ENCODE data around the gene DOK5. TPM values are rescaled to one million over a fixed set of nuclear protein-coding genes. Genes with fewer than 3 reads are reported as not detected.

The DOK5 gene
- total and polyA plus RNA-seq, 2 experiments from 2014 or later, result 5.0 to 6.9 TPM

DNA sequence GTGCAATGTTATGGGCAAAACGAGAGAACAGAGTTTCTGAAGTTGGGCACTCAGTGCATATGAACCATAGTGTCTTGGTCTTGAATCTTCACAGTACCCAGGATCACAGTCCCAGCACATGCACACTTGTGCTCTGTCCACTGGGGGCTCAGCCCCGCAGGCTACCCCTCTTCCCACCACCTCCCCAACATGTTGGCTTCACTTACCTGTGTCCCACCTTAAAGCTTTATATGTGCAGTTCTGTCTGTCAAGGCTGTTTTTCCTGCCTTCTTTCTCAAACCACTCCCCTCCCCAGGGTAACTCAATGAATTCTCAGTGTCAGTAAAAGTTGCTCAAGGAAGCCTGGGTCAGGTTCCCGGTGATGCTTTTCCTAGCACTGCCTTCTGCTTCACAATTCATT, 129.9 kb downstream of the DOK5 start (continued):
- TF ChIP-seq, protein P1, sequence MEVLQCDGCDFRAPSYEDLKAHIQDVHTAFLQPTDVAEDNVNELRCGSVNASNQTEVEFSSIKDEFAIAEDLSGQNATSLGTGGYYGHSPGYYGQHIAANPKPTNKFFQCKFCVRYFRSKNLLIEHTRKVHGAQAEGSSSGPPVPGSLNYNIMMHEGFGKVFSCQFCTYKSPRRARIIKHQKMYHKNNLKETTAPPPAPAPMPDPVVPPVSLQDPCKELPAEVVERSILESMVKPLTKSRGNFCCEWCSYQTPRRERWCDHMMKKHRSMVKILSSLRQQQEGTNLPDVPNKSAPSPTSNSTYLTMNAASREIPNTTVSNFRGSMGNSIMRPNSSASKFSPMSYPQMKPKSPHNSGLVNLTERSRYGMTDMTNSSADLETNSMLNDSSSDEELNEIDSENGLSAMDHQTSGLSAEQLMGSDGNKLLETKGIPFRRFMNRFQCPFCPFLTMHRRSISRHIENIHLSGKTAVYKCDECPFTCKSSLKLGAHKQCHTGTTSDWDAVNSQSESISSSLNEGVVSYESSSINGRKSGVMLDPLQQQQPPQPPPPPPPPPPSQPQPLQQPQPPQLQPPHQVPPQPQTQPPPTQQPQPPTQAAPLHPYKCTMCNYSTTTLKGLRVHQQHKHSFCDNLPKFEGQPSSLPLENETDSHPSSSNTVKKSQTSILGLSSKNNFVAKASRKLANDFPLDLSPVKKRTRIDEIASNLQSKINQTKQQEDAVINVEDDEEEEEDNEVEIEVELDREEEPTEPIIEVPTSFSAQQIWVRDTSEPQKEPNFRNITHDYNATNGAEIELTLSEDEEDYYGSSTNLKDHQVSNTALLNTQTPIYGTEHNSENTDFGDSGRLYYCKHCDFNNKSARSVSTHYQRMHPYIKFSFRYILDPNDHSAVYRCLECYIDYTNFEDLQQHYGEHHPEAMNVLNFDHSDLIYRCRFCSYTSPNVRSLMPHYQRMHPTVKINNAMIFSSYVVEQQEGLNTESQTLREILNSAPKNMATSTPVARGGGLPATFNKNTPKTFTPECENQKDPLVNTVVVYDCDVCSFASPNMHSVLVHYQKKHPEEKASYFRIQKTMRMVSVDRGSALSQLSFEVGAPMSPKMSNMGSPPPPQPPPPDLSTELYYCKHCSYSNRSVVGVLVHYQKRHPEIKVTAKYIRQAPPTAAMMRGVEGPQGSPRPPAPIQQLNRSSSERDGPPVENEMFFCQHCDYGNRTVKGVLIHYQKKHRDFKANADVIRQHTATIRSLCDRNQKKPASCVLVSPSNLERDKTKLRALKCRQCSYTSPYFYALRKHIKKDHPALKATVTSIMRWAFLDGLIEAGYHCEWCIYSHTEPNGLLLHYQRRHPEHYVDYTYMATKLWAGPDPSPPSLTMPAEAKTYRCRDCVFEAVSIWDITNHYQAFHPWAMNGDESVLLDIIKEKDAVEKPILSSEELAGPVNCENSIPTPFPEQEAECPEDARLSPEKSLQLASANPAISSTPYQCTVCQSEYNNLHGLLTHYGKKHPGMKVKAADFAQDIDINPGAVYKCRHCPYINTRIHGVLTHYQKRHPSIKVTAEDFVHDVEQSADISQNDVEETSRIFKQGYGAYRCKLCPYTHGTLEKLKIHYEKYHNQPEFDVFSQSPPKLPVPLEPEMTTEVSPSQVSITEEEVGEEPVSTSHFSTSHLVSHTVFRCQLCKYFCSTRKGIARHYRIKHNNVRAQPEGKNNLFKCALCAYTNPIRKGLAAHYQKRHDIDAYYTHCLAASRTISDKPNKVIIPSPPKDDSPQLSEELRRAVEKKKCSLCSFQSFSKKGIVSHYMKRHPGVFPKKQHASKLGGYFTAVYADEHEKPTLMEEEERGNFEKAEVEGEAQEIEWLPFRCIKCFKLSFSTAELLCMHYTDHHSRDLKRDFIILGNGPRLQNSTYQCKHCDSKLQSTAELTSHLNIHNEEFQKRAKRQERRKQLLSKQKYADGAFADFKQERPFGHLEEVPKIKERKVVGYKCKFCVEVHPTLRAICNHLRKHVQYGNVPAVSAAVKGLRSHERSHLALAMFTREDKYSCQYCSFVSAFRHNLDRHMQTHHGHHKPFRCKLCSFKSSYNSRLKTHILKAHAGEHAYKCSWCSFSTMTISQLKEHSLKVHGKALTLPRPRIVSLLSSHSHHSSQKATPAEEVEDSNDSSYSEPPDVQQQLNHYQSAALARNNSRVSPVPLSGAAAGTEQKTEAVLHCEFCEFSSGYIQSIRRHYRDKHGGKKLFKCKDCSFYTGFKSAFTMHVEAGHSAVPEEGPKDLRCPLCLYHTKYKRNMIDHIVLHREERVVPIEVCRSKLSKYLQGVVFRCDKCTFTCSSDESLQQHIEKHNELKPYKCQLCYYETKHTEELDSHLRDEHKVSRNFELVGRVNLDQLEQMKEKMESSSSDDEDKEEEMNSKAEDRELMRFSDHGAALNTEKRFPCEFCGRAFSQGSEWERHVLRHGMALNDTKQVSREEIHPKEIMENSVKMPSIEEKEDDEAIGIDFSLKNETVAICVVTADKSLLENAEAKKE (CRISPR knock-in tag; IDR thresholded peaks at IDR 0.05), result no peak
- TF ChIP-seq EZH2 (IDR thresholded peaks at IDR 0.05; ENCODE audit: low read depth, unreplicated experiment) (no peak), JUNB (IDR thresholded peaks at IDR 0.05; ENCODE audit: unreplicated experiment) (no peak), ZNF114 (CRISPR knock-in tag; IDR thresholded peaks at IDR 0.05) (no peak), ZNF331 (CRISPR knock-in tag; IDR thresholded peaks at IDR 0.05; ENCODE audit: low read depth) (no peak)
- TF ChIP-seq, protein P2, sequence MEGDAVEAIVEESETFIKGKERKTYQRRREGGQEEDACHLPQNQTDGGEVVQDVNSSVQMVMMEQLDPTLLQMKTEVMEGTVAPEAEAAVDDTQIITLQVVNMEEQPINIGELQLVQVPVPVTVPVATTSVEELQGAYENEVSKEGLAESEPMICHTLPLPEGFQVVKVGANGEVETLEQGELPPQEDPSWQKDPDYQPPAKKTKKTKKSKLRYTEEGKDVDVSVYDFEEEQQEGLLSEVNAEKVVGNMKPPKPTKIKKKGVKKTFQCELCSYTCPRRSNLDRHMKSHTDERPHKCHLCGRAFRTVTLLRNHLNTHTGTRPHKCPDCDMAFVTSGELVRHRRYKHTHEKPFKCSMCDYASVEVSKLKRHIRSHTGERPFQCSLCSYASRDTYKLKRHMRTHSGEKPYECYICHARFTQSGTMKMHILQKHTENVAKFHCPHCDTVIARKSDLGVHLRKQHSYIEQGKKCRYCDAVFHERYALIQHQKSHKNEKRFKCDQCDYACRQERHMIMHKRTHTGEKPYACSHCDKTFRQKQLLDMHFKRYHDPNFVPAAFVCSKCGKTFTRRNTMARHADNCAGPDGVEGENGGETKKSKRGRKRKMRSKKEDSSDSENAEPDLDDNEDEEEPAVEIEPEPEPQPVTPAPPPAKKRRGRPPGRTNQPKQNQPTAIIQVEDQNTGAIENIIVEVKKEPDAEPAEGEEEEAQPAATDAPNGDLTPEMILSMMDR (conservative IDR thresholded peaks at IDR 0.05; ENCODE audit: low read depth in 2 of 2), result no peak
- TF ChIP-seq, protein P3, sequence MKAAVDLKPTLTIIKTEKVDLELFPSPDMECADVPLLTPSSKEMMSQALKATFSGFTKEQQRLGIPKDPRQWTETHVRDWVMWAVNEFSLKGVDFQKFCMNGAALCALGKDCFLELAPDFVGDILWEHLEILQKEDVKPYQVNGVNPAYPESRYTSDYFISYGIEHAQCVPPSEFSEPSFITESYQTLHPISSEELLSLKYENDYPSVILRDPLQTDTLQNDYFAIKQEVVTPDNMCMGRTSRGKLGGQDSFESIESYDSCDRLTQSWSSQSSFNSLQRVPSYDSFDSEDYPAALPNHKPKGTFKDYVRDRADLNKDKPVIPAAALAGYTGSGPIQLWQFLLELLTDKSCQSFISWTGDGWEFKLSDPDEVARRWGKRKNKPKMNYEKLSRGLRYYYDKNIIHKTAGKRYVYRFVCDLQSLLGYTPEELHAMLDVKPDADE (IDR thresholded peaks at IDR 0.05), result no peak

Measured in GM23338 (cell line).